Caco-2 (cell line): ENCODE measurements around the gene FGD5. TPM values are rescaled to one million over a fixed set of nuclear protein-coding genes. Genes with fewer than 3 reads are reported as not detected.

ENCODE experiments used
- BruUV-seq: library from RNA; stranded (reverse); fragments of 400-500 nt; replicated peaks from 2 replicates; lab custom pipeline; 2021; lab: Mats Ljungman, UMichigan
- CTCF ChIA-PET: fragments of 300-600 bp; sonication (Branson Sonifier 250); formaldehyde crosslinking; loops from one replicate; lab custom pipeline; 2022; ENCODE audit warnings: antibody characterized with exemption; lab: Charles Lee
- POLR2A ChIA-PET: fragments of 300-600 bp; sonication (Branson Sonifier 250); formaldehyde crosslinking; loops from one replicate; lab custom pipeline; 2022; ENCODE audit warnings: antibody characterized with exemption; lab: Charles Lee
- DNase-seq, 2 experiments: peaks; one replicate each; pipeline versions ENCODE4 v3.0.0 to v3.0.0-alpha.2; 2020 to 2022
- H3K27me3 ChIP-seq: replicated peaks from 2 replicates; pipeline ENCODE4 v1.6.0; 2011; ENCODE audit warnings: low read length; ENCODE audit not compliant: control insufficient read depth, insufficient read depth
- H3K36me3 ChIP-seq: 2 replicates; pipeline ENCODE4 v1.5.1; 2011; ENCODE audit warnings: low read length; ENCODE audit not compliant: control insufficient read depth, insufficient read depth
- H3K4me1 ChIP-seq: fragments of 250-450 bp; sonication (Bioruptor Pico); 2 replicates; pipeline ENCODE4 v1.5.1; 2020; ENCODE audit warnings: mild to moderate bottlenecking
- H3K4me3 ChIP-seq: 2 replicates; pipeline ENCODE4 v1.5.1; 2011; ENCODE audit warnings: low read depth, mild to moderate bottlenecking, control low read depth, low read length
- H3K9me3 ChIP-seq: fragments of 250-450 bp; sonication (Bioruptor Pico); 2 replicates; pipeline ENCODE4 v1.5.1; 2020; ENCODE audit warnings: mild to moderate bottlenecking, moderate library complexity
- H3K27ac Mint-ChIP-seq: one replicate; pipeline ENCODE4 v1.8.0; 2022; ENCODE audit warnings: mixed read lengths; ENCODE audit not compliant: unreplicated experiment
- H3K27me3 Mint-ChIP-seq: one replicate; pipeline ENCODE4 v1.8.0; 2022; ENCODE audit warnings: mixed read lengths; ENCODE audit not compliant: insufficient read depth, unreplicated experiment
- H3K36me3 Mint-ChIP-seq: one replicate; pipeline ENCODE4 v1.8.0; 2022; ENCODE audit warnings: mild to moderate bottlenecking, mixed read lengths; ENCODE audit not compliant: insufficient read depth, unreplicated experiment
- H3K4me1 Mint-ChIP-seq: one replicate; pipeline ENCODE4 v1.8.0; 2022; ENCODE audit warnings: low read depth, mixed read lengths; ENCODE audit not compliant: unreplicated experiment
- H3K4me3 Mint-ChIP-seq: one replicate; pipeline ENCODE4 v1.8.0; 2022; ENCODE audit warnings: mild to moderate bottlenecking, moderate library complexity, mixed read lengths; ENCODE audit not compliant: unreplicated experiment
- H3K9me3 Mint-ChIP-seq: one replicate; pipeline ENCODE4 v1.8.0; 2022; ENCODE audit warnings: mixed read lengths; ENCODE audit not compliant: unreplicated experiment
- CTCF ChIP-seq, 2 experiments: fragments of 200-600 bp in 1 of 2; IDR thresholded peaks; 1 replicate in 1 of 2; 2 replicates in 1 of 2; pipeline versions ENCODE4 v1.5.1 to v1.8.0; 2011 to 2022; ENCODE audit warnings: antibody characterized with exemption in 1 of 2, control low read depth in 1 of 2, inconsistent platforms in 1 of 2, low read depth in 1 of 2, low read length in 1 of 2, mild to moderate bottlenecking in 1 of 2, moderate library complexity in 1 of 2; ENCODE audit not compliant: insufficient read depth in 1 of 2, severe bottlenecking in 1 of 2, unreplicated experiment in 1 of 2
- intact Hi-C: fragments of 100-400 bp; cut with micrococcal nuclease; formaldehyde crosslinking; loops from one replicate; pipeline ENCODE4 v1.10.0; 2022; ENCODE audit not compliant: unreplicated experiment
- total RNA-seq: library from RNA; stranded (reverse); gene quantifications from 2 replicates; pipeline ENCODE4 v1.2.3, GENCODE V29; 2022

Gene FGD5
- total RNA-seq, 1 experiment from 2014 or later = 0.25 TPM

- H3K4me1 Mint-ChIP-seq = no peaks in the 10 kb centered on the region
- no peak overlapping the region for H3K4me3 Mint-ChIP-seq
- no peaks in the 10 kb centered on the region for H3K9me3 Mint-ChIP-seq
- 0 out of 2 replicates have a peak, but pooled peaks cover 3% of the 10 kb centered on the region for H3K4me1 ChIP-seq
- H3K27me3 Mint-ChIP-seq = peaks cover 2% of the 10 kb centered on the region
- H3K27ac Mint-ChIP-seq = no peak overlapping the region
- no peak for DNase-seq
- no peak overlapping the region for H3K4me3 ChIP-seq
- no peaks in the 10 kb centered on the region for H3K36me3 ChIP-seq
- BruUV-seq = no TSS peak
- no peaks in the 10 kb centered on the region for H3K27me3 ChIP-seq
- no peaks in the 10 kb centered on the region for H3K36me3 Mint-ChIP-seq
- intact Hi-C loops = no loop called here
- ChIA-PET CTCF (interaction anchor here (0.7 to 1.3 kb wide), 3 partner anchors 67 to 128 kb away, joined by 3 to 5 read pairs (median 4); no protein-coding TSS in a partner anchor), POLR2A (no interaction called here)
- no peak for TF ChIP-seq CTCF (IDR thresholded peaks at IDR 0.05; ENCODE audit: insufficient read depth in 1 of 2, low read depth in 1 of 2, low read length in 1 of 2, severe bottlenecking in 1 of 2, unreplicated experiment in 1 of 2)
- no peaks in the 10 kb centered on the region for H3K9me3 ChIP-seq
Observed at GRCh38 chr3:14793858-14794234, 24.9 kb upstream of the FGD5 start.

- DNase-seq = no peak
- Histone ChIP-seq H3K27me3 (no peaks in the 10 kb centered on the region), H3K4me1 (0 out of 2 replicates have a peak, but pooled peaks cover 3% of the 10 kb centered on the region), H3K4me3 (no peak overlapping the region), H3K36me3 (no peaks in the 10 kb centered on the region), H3K9me3 (no peaks in the 10 kb centered on the region)
- CTCF ChIA-PET = no interaction called here
- Mint-ChIP-seq H3K4me1 (no peaks in the 10 kb centered on the region), H3K27ac (no peak overlapping the region), H3K36me3 (no peaks in the 10 kb centered on the region), H3K9me3 (no peaks in the 10 kb centered on the region), H3K4me3 (no peak overlapping the region), H3K27me3 (peaks cover 2% of the 10 kb centered on the region)
- intact Hi-C loops = no loop called here
- no TSS peak for BruUV-seq
- POLR2A ChIA-PET = no interaction called here
- no peak for TF ChIP-seq CTCF (IDR thresholded peaks at IDR 0.05; ENCODE audit: insufficient read depth in 1 of 2, low read depth in 1 of 2, low read length in 1 of 2, severe bottlenecking in 1 of 2, unreplicated experiment in 1 of 2)
Observed at GRCh38 chr3:14794435-14794834, 24.3 kb upstream of the FGD5 start.

- Mint-ChIP-seq H3K27me3 (peaks cover 3% of the 10 kb centered on the region), H3K4me1 (no peaks in the 10 kb centered on the region), H3K27ac (no peak overlapping the region), H3K4me3 (no peak overlapping the region), H3K36me3 (no peaks in the 10 kb centered on the region), H3K9me3 (no peaks in the 10 kb centered on the region)
- no peak for TF ChIP-seq CTCF (IDR thresholded peaks at IDR 0.05; ENCODE audit: insufficient read depth in 1 of 2, low read depth in 1 of 2, low read length in 1 of 2, severe bottlenecking in 1 of 2, unreplicated experiment in 1 of 2)
- Histone ChIP-seq H3K9me3 (no peaks in the 10 kb centered on the region), H3K4me3 (no peak overlapping the region), H3K27me3 (no peaks in the 10 kb centered on the region), H3K36me3 (no peaks in the 10 kb centered on the region), H3K4me1 (0 out of 2 replicates have a peak, but pooled peaks cover 3% of the 10 kb centered on the region)
- ChIA-PET CTCF (no interaction called here), POLR2A (no interaction called here)
- no peak for DNase-seq
- no TSS peak for BruUV-seq
- intact Hi-C loops = no loop called here
Observed at GRCh38 chr3:14795996-14796395, 22.8 kb upstream of the FGD5 start.
